Measurements from ENCODE around the gene MRGPRE.

Gene MRGPRE

GRCh38 chr11:3181725-3182461, 50.3 kb downstream of the MRGPRE start:
- TF ChIP-seq CTCF (IDR thresholded peaks at IDR 0.05), result no peak

DNA sequence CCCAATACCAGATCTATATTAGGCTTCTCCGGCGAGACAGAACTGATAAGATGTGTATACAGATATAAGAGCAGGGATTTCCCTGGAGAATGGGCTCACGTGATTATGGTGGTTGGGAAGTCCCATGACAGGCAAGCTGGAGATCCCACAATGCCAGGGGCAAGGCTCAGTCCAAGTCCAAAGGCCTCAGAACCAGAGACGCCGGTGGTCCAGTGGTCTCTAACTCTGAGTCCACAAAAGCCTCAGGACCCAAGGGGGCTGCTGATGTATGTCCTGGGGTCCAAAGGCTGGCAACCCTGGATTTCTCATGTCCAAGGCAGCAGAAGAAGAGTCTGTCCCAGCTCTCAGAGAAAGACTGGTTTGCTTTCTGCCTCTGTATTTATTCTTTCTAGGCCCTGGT, 51.3 kb downstream of the MRGPRE start:
- TF ChIP-seq CTCF (IDR thresholded peaks at IDR 0.05), result no peak

DNA sequence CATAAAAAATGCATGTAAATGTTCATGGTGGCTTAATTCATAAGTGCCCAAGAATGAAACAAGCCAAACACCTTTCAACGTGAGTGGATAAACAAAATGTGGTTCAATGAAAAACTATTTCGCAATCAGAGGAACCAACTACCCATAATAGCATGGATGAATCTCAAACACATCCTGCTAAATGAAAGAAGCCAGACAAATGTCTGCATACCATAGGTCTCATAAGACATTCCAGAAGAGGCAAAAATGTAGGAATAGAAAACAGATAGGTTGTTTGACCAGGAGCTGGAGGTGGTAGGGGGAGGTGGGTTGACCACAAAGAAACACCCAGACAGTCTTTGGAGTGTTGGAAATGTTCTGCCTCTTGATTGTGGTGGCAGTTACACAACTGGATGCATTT, 53.9 kb downstream of the MRGPRE start:
- no peak for TF ChIP-seq CTCF (IDR thresholded peaks at IDR 0.05)

DNA sequence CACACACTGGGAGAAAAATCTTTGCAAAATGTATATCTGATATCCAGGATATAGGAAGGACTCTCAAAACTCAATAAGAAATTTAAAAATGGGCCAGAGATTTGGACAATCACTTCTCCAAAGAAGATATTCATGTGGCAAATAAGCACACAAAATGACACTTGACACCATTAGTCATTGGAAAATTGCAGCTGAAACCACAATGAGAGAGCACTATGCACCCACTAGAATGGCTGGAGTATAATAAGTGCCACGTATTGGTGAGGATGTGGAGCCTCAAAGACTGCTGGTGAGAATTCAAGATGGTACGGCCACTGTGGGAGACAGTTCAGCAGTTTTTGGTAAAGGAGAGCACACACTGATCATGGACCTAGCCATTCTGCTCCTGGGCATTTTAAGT, 54.3 kb downstream of the MRGPRE start:
- no peak for TF ChIP-seq CTCF (IDR thresholded peaks at IDR 0.05)

Measured in LNCAP (cell line).